WTC11 (cell line): Measurements from ENCODE around the gene SHISAL1. TPM values are rescaled to one million over a fixed set of nuclear protein-coding genes. Genes with fewer than 3 reads are reported as not detected.

Experiments
- ATAC-seq: fragments of 200-7000 bp; cut with Tn5 transposase; 2 replicates; pipeline ENCODE4 v1.10.0; 2021; ENCODE audit warnings: mild to moderate bottlenecking, moderate library complexity
- CTCF ChIA-PET: fragments of 300-600 bp; sonication (Branson Sonifier 250); formaldehyde crosslinking; loops from one replicate; lab custom pipeline; 2021; ENCODE audit warnings: antibody characterized with exemption; lab: Charles Lee
- POLR2A ChIA-PET: fragments of 350-600 bp; sonication (Branson Sonifier 250); formaldehyde crosslinking; loops from one replicate; lab custom pipeline; 2021; ENCODE audit warnings: antibody characterized with exemption; lab: Charles Lee
- DNase-seq: peaks from one replicate; pipeline ENCODE4 v3.0.0; 2021; ENCODE audit warnings: low spot score
- H3K27ac Mint-ChIP-seq: 2 replicates; pipeline ENCODE4 v1.8.0; 2021; ENCODE audit warnings: mixed read lengths
- H3K27me3 Mint-ChIP-seq: 2 replicates; pipeline ENCODE4 v1.8.0; 2021; ENCODE audit warnings: low read depth, mild to moderate bottlenecking, moderate library complexity, mixed read lengths
- H3K36me3 Mint-ChIP-seq: 2 replicates; pipeline ENCODE4 v1.8.0; 2021; ENCODE audit warnings: mixed read lengths
- H3K4me1 Mint-ChIP-seq: 2 replicates; pipeline ENCODE4 v1.8.0; 2022; ENCODE audit warnings: mixed read lengths
- H3K4me3 Mint-ChIP-seq: 2 replicates; pipeline ENCODE4 v1.8.0; 2021; ENCODE audit warnings: mild to moderate bottlenecking, moderate library complexity, mixed read lengths
- H3K9me3 Mint-ChIP-seq: 2 replicates; pipeline ENCODE4 v1.8.0; 2021; ENCODE audit warnings: mixed read lengths
- ATF1 ChIP-seq: sonication (generic); formaldehyde crosslinking; IDR thresholded peaks from 2 replicates; pipeline ENCODE4 v1.8.1; 2023; ENCODE audit warnings: mild to moderate bottlenecking, moderate library complexity, missing genetic modification reagents
- CREB1 ChIP-seq: sonication (generic); formaldehyde crosslinking; IDR thresholded peaks from 2 replicates; pipeline ENCODE4 v1.8.0; 2023; ENCODE audit warnings: mild to moderate bottlenecking, missing genetic modification reagents
- ETV6 ChIP-seq: sonication (generic); formaldehyde crosslinking; IDR thresholded peaks from 2 replicates; pipeline ENCODE4 v1.8.1; 2022; ENCODE audit warnings: mild to moderate bottlenecking, missing genetic modification reagents
- FOXK1 ChIP-seq: sonication (generic); formaldehyde crosslinking; IDR thresholded peaks from 2 replicates; pipeline ENCODE4 v1.8.0; 2022; ENCODE audit warnings: mild to moderate bottlenecking, moderate library complexity, missing genetic modification reagents
- FOXP1 ChIP-seq: sonication (generic); formaldehyde crosslinking; IDR thresholded peaks from 2 replicates; pipeline ENCODE4 v1.8.0; 2022; ENCODE audit warnings: missing genetic modification reagents, mild to moderate bottlenecking, moderate library complexity, borderline replicate concordance
- GTF2I ChIP-seq: fragments of 250-450 bp; sonication (Bioruptor Pico); conservative IDR thresholded peaks from 2 replicates; pipeline ENCODE4 v1.4.0; 2021; ENCODE audit warnings: mild to moderate bottlenecking
- IRF2 ChIP-seq: sonication (generic); formaldehyde crosslinking; IDR thresholded peaks from 2 replicates; pipeline ENCODE4 v1.8.0; 2022; ENCODE audit warnings: low read depth, missing genetic modification reagents, borderline replicate concordance
- JUN ChIP-seq: sonication (generic); formaldehyde crosslinking; IDR thresholded peaks from 2 replicates; pipeline ENCODE4 v1.8.0; 2023; ENCODE audit warnings: mild to moderate bottlenecking, missing genetic modification reagents
- SOX15 ChIP-seq: fragments of 250-450 bp; sonication (Bioruptor Pico); IDR thresholded peaks from 2 replicates; pipeline ENCODE4 v1.9.0; 2021; ENCODE audit warnings: mild to moderate bottlenecking
- TEAD1 ChIP-seq: sonication (generic); formaldehyde crosslinking; IDR thresholded peaks from 2 replicates; pipeline ENCODE4 v1.8.0; 2022; ENCODE audit warnings: mild to moderate bottlenecking, missing genetic modification reagents
- ZNF138 ChIP-seq: sonication (generic); formaldehyde crosslinking; conservative IDR thresholded peaks from 2 replicates; pipeline ENCODE4 v1.8.1; 2022; ENCODE audit warnings: mild to moderate bottlenecking, moderate library complexity, missing genetic modification reagents
- ZNF219 ChIP-seq: sonication (generic); formaldehyde crosslinking; IDR thresholded peaks from 2 replicates; pipeline ENCODE4 v1.8.0; 2023; ENCODE audit warnings: missing genetic modification reagents, mild to moderate bottlenecking, borderline replicate concordance
- total RNA-seq: library from RNA; stranded (reverse); gene quantifications from 3 replicates; pipeline ENCODE4 v1.2.3, GENCODE V29; 2021
- TF ChIP-seq, protein P1 (sequence below): fragments of 250-450 bp; sonication (Bioruptor Pico); IDR thresholded peaks from 2 replicates; pipeline ENCODE4 v1.9.0; 2021; ENCODE audit warnings: mild to moderate bottlenecking
- TF ChIP-seq, protein P2 (sequence below): sonication (generic); formaldehyde crosslinking; IDR thresholded peaks from 2 replicates; pipeline ENCODE4 v1.8.0; 2023; ENCODE audit warnings: missing genetic modification reagents
- TF ChIP-seq, protein P3 (sequence below): sonication (generic); formaldehyde crosslinking; IDR thresholded peaks from 2 replicates; pipeline ENCODE4 v1.8.0; 2022; ENCODE audit warnings: mild to moderate bottlenecking, missing genetic modification reagents
- TF ChIP-seq, protein P4 (sequence below): sonication (generic); formaldehyde crosslinking; IDR thresholded peaks from 2 replicates; pipeline ENCODE4 v1.8.1; 2023; ENCODE audit warnings: mild to moderate bottlenecking, missing genetic modification reagents, moderate library complexity
- TF ChIP-seq, protein P5 (sequence below): sonication (generic); formaldehyde crosslinking; IDR thresholded peaks from 2 replicates; pipeline ENCODE4 v1.8.0; 2022; ENCODE audit warnings: mild to moderate bottlenecking, missing genetic modification reagents
- TF ChIP-seq, protein P6 (sequence below): fragments of 200-600 bp; IDR thresholded peaks from 2 replicates; pipeline ENCODE4 v1.8.0; 2022; ENCODE audit warnings: antibody characterized with exemption
- TF ChIP-seq, protein P7 (sequence below): sonication (generic); formaldehyde crosslinking; IDR thresholded peaks from 2 replicates; pipeline ENCODE4 v1.8.1; 2022; ENCODE audit warnings: low read depth, mild to moderate bottlenecking, moderate library complexity, missing genetic modification reagents, borderline replicate concordance

Gene SHISAL1
- total RNA-seq, 1 experiment from 2014 or later: 2.7 TPM

DNA sequence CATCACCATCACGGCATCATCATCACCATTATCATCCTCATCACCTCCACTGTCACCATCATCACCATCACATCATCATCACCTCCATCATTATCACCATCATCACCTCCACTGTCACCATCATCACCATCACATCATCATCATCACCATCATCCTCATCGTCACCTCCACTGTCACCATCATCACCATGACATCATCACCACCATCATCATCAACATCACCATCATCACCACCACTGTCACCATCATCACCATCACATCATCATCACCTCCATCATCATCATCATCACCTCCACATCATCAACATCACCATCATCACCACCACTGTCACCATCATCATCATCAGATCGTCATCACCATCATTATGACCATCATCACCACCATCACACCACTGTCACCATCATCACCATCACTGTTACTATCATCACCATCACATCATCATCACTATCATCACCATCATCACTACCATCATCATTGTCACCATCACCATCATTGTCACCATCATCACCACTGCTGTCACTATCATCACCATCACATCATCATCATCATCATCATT is 99.2 kb downstream of the SHISAL1 start (continued):
- TF ChIP-seq, protein P1, sequence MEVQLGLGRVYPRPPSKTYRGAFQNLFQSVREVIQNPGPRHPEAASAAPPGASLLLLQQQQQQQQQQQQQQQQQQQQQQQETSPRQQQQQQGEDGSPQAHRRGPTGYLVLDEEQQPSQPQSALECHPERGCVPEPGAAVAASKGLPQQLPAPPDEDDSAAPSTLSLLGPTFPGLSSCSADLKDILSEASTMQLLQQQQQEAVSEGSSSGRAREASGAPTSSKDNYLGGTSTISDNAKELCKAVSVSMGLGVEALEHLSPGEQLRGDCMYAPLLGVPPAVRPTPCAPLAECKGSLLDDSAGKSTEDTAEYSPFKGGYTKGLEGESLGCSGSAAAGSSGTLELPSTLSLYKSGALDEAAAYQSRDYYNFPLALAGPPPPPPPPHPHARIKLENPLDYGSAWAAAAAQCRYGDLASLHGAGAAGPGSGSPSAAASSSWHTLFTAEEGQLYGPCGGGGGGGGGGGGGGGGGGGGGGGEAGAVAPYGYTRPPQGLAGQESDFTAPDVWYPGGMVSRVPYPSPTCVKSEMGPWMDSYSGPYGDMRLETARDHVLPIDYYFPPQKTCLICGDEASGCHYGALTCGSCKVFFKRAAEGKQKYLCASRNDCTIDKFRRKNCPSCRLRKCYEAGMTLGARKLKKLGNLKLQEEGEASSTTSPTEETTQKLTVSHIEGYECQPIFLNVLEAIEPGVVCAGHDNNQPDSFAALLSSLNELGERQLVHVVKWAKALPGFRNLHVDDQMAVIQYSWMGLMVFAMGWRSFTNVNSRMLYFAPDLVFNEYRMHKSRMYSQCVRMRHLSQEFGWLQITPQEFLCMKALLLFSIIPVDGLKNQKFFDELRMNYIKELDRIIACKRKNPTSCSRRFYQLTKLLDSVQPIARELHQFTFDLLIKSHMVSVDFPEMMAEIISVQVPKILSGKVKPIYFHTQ (CRISPR knock-in tag): no peak
- TF ChIP-seq CREB1 (no peak), IRF2 (CRISPR knock-in tag) (no peak), ATF1 (no peak), FOXK1 (CRISPR knock-in tag) (no peak), GTF2I (no peak), SOX15 (CRISPR knock-in tag) (no peak)
- TF ChIP-seq, protein P2, sequence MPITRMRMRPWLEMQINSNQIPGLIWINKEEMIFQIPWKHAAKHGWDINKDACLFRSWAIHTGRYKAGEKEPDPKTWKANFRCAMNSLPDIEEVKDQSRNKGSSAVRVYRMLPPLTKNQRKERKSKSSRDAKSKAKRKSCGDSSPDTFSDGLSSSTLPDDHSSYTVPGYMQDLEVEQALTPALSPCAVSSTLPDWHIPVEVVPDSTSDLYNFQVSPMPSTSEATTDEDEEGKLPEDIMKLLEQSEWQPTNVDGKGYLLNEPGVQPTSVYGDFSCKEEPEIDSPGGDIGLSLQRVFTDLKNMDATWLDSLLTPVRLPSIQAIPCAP (CRISPR knock-in tag): no peak
- TF ChIP-seq, protein P3, sequence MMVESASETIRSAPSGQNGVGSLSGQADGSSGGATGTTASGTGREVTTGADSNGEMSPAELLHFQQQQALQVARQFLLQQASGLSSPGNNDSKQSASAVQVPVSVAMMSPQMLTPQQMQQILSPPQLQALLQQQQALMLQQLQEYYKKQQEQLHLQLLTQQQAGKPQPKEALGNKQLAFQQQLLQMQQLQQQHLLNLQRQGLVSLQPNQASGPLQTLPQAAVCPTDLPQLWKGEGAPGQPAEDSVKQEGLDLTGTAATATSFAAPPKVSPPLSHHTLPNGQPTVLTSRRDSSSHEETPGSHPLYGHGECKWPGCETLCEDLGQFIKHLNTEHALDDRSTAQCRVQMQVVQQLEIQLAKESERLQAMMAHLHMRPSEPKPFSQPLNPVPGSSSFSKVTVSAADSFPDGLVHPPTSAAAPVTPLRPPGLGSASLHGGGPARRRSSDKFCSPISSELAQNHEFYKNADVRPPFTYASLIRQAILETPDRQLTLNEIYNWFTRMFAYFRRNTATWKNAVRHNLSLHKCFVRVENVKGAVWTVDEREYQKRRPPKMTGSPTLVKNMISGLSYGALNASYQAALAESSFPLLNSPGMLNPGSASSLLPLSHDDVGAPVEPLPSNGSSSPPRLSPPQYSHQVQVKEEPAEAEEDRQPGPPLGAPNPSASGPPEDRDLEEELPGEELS: no peak
- TF ChIP-seq, protein P4, sequence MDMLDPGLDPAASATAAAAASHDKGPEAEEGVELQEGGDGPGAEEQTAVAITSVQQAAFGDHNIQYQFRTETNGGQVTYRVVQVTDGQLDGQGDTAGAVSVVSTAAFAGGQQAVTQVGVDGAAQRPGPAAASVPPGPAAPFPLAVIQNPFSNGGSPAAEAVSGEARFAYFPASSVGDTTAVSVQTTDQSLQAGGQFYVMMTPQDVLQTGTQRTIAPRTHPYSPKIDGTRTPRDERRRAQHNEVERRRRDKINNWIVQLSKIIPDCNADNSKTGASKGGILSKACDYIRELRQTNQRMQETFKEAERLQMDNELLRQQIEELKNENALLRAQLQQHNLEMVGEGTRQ (CRISPR knock-in tag): no peak

DNA sequence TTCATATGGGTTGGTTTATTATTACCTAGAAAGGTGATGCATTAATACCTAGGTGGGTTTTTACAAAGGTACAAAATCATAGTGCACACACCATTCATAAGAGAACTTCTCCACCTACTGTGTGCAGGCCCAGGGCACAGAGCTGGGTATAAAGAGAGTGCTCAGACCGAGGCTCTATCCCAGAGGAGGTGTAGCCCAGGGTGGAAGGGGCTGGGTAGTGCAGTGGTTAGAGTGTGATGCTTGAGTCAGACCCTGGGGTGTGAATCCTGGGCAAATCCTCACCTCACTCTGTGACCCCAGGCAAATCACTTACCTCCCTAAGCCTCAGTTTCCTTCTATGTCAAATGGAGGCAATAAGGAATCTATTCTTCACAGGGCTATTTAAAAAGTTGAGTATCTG is 99.8 kb downstream of the SHISAL1 start:
- H3K4me3 Mint-ChIP-seq: no peak overlapping the region
- ChIA-PET POLR2A (no interaction called here), CTCF (interaction anchor here (1.1 to 1.3 kb wide), 2 partner anchors 127 to 132 kb away, joined by 4 to 5 read pairs; no protein-coding TSS in a partner anchor)
- peaks cover 16% of the 10 kb centered on the region for H3K9me3 Mint-ChIP-seq
- 0 out of 2 replicates have a peak, but pooled peaks cover 3% of the 10 kb centered on the region for H3K36me3 Mint-ChIP-seq
- ATAC-seq: no peak
- TF ChIP-seq, protein P5, sequence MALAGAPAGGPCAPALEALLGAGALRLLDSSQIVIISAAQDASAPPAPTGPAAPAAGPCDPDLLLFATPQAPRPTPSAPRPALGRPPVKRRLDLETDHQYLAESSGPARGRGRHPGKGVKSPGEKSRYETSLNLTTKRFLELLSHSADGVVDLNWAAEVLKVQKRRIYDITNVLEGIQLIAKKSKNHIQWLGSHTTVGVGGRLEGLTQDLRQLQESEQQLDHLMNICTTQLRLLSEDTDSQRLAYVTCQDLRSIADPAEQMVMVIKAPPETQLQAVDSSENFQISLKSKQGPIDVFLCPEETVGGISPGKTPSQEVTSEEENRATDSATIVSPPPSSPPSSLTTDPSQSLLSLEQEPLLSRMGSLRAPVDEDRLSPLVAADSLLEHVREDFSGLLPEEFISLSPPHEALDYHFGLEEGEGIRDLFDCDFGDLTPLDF: no peak
- TF ChIP-seq ETV6 (CRISPR knock-in tag) (no peak), JUN (CRISPR knock-in tag) (no peak), ZNF219 (no peak), FOXP1 (CRISPR knock-in tag) (no peak), TEAD1 (CRISPR knock-in tag) (no peak), ZNF138 (CRISPR knock-in tag) (no peak)
- TF ChIP-seq, protein P2 (CRISPR knock-in tag): no peak
- TF ChIP-seq, protein P6, sequence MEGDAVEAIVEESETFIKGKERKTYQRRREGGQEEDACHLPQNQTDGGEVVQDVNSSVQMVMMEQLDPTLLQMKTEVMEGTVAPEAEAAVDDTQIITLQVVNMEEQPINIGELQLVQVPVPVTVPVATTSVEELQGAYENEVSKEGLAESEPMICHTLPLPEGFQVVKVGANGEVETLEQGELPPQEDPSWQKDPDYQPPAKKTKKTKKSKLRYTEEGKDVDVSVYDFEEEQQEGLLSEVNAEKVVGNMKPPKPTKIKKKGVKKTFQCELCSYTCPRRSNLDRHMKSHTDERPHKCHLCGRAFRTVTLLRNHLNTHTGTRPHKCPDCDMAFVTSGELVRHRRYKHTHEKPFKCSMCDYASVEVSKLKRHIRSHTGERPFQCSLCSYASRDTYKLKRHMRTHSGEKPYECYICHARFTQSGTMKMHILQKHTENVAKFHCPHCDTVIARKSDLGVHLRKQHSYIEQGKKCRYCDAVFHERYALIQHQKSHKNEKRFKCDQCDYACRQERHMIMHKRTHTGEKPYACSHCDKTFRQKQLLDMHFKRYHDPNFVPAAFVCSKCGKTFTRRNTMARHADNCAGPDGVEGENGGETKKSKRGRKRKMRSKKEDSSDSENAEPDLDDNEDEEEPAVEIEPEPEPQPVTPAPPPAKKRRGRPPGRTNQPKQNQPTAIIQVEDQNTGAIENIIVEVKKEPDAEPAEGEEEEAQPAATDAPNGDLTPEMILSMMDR: no peak
- TF ChIP-seq, protein P7, sequence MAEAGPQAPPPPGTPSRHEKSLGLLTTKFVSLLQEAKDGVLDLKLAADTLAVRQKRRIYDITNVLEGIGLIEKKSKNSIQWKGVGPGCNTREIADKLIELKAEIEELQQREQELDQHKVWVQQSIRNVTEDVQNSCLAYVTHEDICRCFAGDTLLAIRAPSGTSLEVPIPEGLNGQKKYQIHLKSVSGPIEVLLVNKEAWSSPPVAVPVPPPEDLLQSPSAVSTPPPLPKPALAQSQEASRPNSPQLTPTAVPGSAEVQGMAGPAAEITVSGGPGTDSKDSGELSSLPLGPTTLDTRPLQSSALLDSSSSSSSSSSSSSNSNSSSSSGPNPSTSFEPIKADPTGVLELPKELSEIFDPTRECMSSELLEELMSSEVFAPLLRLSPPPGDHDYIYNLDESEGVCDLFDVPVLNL (CRISPR knock-in tag): no peak
- DNase-seq: no peak
- H3K4me1 Mint-ChIP-seq: no peaks in the 10 kb centered on the region
- H3K27me3 Mint-ChIP-seq: peaks cover 2% of the 10 kb centered on the region; the same call in 1 of the 2 replicates
- H3K27ac Mint-ChIP-seq: no peak overlapping the region
